ENCODE measurements around the gene BDH2.

DNA sequence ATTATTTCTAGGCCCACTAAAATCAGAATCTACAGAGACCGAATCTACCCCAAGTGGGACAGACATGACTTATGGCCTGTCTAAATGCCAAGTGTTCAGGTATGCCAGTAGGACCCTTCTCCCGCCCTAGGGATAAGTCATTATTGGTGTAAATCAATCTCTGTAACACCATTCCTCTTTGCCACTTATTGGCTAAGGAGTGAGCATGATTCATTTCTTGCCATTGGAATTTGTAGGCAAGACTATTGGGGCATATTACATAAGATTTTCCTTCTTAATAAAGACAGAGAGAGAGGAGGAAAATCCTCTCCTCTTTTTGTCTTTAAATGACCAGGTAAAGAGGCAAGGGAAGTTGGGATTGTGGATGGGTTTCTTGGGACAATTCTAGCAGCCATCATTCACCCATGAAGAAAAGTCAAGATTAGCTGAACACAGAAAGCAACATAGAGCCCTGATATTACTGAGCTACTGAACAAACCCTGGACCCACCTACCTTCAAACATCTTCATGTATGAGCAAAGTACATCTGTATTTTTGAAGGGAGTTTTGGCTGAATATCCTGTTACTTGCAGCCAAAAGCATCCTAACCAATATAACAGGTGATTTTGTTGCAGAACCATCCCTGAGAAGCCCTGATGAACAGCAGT is 25.7 kb downstream of the BDH2 start:
- no peak for TF ChIP-seq CTCF (IDR thresholded peaks at IDR 0.05)
- TF ChIP-seq ZFX (IDR thresholded peaks at IDR 0.05; ENCODE audit: borderline replicate concordance): no peak
